NCI-H2196 treated with DMSO at 0.1 percent for 48 hours (cell line): Measurements from ENCODE around the gene SIGMAR1.
A peak's percentile ranks its signal among the peaks of the same experiment; 100 is the strongest.
"Not testable (repeated sequence)": the region's sequence is repeated elsewhere in the genome, so short reads cannot be mapped to it uniquely, and the experiment has no call there.

Source experiments
- DNase-seq: peaks from one replicate; lab custom pipeline; 2025; ENCODE audit not compliant: unreplicated experiment; lab: John Stamatoyannopoulos, UW

SIGMAR1 gene

DNA sequence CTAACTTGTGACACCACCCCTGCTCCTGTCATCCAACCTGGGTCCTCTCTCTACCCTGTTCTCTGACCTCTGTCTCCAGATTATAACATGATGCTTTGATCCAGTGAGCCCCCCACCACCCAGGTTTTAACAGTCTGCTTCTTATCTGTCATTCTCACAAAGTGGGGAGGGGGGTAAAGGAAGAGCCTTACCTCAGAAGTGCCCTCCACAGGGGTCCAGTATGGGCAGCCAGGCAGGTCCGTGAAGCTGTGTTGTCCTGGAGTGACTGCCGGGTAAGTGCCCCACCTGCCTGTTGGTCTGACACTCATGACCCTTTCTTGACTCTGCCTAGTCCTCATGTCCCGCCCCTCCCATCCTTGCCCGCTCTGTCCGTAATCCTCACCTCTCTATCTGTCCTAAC lies 17.8 kb upstream of the SIGMAR1 start:
- no peak for DNase-seq

DNA sequence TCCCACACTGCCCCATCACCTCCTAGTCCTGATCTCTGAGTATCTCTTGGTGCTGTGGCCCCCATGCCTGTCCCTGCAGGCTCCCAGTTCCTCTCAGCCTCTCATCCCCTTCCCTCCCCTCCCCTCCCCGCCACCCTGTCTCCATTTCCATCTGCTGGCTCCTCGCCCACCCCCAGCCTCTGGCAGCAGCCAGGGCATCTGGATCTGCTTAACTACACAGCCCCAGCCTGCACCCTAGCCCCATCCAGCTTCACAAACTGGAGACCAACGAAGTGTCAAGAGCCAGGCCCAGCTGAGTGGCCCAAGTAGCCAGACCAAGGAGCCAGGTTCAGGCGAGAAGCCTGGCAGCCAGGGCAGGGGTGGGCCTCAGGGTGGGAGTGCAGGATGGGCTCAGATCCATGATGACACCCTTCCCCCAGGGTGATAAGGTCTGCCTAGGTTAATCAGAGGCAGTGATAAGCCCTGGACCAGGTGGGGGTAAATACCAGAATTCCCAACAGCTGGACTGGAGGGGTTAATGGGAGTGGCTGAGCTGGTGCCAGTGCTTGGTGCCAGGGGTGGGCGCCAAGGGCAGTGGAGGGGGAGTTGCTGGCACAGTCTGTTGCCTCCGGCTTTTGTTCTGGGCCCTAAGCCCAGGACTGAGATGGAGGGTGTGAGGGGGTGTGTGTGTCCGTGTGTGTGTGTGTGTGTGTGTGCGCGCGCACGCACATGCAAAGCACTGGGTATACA lies 16.9 kb upstream of the SIGMAR1 start:
- peak; percentile 35 for DNase-seq

DNA sequence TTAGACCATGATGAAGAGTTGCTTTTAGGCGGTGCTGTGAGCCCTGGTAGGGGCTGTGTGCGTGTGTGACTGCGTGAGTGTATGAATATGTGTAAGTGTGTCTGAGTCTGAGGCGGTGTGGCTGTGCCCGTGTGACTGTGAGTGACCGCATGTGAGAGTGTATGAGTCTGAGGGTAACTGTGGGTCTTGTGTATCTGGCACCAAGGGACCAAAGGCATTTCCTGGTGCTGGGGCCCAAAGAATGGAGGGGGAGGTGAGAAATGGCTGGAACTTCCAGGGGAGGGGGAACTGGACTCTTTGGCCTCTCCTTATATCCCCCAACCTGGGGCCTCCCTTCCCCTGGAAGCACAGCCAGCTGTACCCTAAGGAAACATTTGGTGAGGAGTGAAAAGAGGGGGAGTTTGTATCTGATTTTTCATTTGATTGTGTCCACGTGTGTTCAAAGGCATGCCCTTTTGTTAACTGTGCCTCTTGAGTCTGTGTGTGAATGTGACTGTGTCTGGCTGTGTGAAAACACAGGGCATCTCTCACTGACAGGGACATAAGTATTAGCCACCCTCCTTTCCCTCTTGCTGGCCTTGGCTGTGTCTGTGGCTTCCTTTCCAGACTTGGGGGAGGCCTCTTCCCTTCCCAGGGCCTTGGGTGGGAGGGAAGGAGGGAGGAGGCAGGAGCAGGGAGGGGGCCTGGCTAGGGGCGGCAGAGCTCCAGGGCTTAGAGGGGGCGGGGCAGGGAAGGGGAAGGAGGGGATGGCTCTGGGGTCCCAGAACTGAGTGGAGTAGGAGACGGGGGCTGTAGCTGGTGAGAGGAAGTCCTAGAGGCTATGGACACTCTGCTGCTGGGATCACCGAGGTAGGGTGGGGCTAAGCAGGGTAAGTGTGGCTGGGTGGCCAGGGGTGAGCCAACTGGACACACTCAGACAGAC lies 15.8 kb upstream of the SIGMAR1 start:
- DNase-seq = no peak

DNA sequence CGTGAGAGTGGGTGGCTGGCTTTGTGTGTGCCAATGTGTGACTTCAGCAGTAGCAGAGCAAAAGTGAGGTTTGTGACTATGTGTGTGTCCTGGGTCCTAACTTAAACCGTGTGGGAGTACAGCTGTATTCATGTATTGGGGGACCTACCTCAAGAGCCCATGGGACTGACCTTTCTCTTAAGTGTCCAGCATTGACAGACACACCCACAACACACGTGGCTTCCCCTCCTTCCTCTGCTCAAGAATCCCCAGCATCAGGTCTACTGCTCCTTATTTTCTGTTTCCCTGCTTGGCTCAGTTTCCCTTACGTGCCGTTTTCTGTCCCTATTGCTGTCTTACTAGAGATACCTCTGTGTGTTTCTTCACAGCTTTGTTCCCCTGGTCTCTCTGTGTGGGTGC lies 15.0 kb upstream of the SIGMAR1 start:
- no peak for DNase-seq

DNA sequence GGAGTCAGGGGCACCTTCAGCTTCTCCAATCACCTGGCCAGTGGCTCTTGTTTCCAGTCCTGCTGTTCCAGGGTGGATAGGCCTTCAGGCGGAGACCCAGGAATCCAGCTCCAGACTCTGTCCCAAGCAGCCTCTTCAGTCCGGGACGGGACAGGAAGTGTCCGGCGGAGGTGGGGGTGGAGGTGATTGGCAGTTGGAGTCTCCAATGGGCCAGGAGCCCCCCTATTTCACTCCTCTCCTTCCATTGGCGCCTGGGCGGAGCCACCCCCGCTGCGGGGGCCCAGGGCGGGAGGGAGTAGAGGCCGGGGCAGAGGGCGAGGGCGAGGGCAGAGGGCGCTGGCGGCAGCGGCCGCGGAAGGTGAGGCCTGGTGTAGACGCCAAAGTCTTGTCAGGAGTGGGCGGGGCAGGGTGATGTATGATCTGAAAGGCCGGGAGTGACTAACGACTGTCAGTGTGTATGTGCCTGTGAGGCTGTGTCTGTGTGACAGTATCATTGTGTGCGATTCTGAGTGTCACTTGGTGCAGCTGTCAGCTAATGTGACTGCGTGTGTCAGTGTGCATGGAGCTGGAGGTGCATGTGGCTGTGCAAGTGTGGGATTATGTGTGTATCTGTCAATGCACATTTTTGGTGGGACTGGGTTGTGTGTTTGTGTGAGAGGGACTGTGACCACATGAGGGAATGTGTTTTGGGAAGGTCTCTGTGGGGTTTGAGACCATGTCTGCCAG lies 14.5 kb upstream of the SIGMAR1 start, which contains the start of gene IL11RA:
Gene IL11RA (plus strand): TSS at position 310 of the 726 bp plus-strand sequence. CDS start 3,033 bp downstream, outside the sequence.
- DNase-seq = no peak

DNA sequence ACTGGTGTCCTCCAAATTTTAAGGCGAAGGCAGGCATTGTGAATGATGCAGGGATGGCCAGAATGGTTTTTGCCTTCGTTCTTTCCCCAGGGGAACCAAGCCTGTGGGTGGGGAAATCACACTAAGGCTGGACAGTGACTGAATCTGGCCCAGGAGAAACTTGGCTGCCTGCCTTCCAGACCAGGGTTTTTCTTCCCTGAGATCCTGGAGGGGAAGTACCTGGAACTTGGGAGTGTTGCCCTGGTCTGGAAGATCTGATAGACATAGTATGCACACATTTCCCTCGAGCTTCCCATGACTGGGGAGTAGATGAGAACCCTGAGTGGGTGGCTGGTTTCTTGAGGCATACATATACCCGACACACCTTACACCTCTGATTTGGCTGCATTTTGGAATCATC lies 13.7 kb upstream of the SIGMAR1 start:
- DNase-seq = no peak

DNA sequence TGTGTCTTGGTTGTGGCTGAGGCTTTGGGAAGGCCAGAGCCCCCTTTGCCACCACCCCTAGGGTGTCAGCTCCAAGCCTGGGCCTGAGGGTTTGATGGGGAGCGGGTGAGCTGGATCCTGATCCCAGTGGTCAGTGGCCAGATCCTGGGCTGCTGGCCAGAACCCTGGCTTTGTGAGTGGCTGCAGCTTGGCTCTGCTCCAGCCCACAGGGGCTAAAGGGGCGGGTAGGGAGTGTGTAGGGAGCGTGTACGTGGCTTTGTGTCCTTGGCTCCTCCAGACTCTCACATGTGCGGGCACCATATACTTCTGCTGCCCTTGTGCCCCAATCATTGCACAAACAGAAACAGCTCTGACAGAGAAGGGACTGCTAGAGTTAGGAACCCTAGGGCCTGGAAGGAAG lies 13.2 kb upstream of the SIGMAR1 start:
- DNase-seq = no peak

DNA sequence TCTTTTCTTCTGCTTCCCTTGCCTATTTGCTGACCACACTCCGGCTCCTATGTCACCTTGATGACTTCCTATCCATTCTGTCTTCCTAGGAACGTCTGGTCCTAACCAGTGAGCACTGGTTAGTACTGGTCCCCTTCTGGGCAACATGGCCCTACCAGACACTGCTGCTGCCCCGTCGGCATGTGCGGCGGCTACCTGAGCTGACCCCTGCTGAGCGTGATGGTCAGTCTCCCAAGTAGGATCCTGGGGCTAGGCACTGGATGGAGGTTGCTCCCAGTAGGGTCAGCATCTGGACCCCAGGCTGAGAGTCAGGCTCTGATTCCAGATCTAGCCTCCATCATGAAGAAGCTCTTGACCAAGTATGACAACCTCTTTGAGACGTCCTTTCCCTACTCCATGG lies 11.1 kb upstream of the SIGMAR1 start:
- DNase-seq = no peak

DNA sequence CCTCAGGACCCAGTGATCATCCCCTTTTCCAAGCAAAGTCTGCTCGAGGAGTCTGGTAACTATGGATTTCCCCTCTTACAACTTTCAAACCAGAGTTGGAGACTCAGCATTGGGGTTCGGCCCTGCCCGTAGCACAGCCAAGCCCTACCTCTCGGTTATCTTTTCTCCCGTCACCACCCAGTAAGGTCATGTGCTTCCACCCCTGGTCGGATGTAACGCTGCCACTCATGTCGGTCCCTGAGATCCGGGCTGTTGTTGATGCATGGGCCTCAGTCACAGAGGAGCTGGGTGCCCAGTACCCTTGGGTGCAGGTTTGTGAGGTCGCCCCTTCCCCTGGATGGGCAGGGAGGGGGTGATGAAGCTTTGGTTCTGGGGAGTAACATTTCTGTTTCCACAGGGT lies 10.1 kb upstream of the SIGMAR1 start:
- DNase-seq = no peak

DNA sequence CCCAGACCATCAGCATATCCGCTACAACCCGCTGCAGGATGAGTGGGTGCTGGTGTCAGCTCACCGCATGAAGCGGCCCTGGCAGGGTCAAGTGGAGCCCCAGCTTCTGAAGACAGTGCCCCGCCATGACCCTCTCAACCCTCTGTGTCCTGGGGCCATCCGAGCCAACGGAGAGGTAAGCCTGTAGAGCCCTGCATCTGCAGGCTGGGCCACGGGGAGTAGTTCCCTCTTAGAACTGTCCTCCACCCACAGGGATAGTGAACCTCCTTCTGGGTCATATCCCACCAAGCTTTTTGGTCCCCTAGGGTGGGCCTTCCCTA lies 9.5 kb upstream of the SIGMAR1 start:
- DNase-seq = no peak

DNA sequence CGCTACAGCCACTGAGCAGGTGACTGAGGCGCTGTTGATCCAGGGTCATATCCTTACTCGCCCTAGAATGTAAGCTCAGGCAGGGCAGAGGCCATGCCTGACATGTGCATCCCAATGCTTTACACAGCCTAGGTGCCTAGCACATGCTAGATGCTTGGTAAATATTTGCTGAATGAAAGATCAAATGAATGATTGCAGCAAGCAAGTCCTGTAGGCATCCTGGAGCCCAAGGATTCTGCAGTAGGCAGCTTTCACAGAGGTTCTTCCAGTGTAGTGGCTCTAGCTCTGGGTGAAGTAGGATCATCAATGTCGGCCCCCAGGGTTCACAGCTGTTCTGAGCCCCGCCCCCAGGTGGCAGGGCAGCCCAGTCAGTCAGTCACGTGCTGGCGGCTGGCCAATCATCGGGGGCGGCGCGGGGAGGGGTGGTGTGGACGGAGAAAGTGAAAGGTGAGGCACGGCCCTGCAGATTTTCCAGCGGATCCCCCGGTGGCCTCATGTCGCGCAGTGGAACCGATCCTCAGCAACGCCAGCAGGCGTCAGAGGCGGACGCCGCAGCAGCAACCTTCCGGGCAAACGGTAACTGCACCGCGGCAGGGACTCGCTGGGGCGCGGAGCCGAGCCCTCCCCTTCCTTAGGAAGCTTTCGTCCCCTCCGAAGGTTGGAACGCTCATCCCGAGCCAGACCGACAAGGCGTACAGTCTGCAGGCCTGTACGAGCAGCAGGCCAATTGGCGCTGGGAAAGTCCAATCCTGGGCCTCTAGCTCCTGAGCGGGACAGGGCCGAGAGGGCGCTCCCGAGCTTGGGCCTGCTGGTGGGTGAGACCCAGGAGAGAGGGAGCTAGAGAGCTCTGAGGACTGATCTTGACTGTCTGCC lies 8.9 kb upstream of the SIGMAR1 start, which contains the start of gene GALT:
Gene GALT (plus strand): TSS at position 465 of the 873 bp plus-strand sequence. CDS start 30 bp downstream, at position 495.
- DNase-seq = peak; percentile 77

DNA sequence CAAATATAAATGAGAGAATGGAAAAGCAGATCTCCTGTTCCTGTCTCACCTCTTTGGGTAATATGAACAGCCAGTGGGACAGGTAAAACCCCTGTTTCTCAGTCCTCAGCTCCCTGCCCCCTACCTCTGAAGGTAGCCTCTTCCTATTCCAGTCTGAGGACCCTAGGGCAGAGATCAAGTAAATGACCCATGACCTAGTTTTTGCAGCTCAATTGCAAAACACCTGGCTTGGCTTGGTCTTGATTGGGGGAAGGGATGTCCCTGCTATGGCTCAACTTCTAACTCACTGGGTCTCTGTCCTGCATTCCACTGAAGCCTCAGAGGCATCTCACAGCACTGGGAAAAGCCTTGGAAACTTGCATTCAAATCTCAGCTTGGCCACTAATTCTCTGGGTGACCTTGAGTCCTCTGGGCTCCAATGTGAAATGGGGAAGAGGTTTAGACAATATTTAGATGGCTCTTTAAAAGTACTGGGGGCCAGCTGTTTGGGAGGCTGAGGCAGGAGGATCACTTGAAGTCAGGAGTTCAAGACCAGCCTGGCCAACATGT lies 7.3 kb upstream of the SIGMAR1 start:
- no peak for DNase-seq

DNA sequence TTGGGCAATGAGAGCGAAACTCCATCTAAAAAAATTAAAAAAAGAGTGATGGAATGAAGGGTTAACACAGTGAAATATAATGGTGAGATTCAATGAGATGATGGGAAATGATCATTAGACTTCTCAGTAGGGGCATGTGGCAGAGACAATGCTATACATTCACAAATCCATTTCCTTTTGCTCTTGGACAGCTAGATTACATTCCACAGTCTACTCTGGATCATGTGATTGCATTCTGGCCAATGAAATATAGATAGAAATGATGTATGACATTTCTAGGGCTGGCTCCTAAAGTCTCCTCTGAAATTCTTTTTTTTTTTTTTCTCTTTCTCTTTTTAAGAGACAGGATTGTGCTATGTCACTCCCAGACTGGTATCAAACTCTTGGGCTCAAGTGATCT lies 5.1 kb upstream of the SIGMAR1 start:
- DNase-seq = no peak

DNA sequence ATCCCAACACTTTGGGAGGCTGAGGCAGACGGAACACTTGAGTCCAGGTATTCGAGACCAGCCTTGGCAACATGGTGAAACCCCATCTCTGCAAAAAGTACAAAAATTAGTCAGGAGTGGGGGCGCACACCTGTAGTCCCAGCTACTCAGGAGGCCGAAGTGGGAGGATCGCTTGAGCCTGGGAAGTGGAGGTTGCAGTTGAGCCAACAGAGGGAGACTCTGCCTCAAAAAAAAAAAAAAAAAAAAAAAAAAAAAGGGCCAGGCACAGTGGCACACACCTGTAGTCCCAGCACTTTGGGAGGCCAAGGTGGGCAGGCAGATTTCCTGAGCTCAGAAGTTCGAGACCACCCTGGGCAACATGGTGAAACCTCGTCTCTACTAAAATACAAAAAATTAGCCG lies 1.7 kb upstream of the SIGMAR1 start:
- not testable (repeated sequence) for DNase-seq

DNA sequence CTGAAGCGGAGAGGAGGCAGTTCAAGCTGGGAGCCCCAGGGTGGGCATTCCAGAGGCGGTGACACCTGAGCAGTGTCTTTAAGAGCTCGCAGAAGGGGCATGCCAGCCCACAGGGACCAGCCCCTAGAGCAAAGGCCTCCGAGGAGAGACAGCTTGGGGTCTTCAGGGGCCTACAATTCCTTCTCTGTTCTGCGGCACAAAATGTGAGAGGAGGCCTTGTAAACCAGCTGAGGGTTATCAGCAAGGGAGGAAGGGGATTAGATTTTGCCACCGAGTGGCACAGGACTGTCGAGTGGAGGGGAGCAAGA lies 505 bp upstream of the SIGMAR1 start:
- DNase-seq = no peak

DNA sequence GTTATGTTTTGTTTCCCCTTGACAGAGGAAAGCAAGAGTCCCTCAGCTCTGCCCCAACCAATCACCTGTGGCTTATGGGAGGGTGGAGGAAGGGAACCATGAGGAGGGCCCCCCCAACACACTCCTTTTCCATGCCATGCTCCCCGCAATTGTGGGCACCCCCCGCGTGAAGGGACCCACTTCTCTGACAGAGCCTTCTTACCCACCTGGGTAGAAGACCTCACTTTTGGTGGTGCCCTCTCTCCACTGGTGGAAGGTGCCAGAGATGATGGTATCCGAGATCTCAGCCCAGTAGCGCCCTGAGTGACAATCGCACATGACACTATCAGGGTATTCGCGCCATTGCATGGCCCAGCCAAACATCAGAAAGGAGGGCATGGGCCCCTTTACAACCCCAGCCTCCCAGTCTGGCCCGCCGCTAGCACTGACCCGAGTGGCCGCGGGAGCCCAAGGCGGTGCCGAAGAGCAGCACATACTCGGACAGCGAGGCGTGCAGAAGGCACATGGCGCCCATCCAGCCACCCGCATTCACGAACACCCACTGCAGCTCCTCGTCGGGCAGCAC lies 714 bp downstream of the SIGMAR1 start:
- DNase-seq = no peak

DNA sequence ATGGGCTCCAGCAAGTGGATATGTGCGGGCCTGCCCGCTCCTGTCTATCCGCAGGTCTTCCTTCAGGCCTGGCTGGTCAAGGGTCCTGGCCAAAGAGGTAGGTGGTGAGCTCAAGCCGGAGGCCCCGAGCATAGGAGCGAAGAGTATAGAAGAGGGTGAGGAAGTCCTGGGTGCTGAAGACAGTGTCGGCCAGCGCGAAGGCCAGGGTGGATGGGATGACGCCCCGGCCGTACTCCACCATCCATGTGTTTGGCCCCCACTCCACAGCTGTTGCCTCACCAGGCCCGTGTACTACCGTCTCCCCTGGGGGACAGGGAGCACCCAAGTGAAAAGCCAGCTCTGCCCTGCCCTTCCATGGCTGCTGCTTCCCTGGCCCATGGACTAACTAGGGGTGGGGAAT lies 2.0 kb downstream of the SIGMAR1 start:
- no peak for DNase-seq

DNA sequence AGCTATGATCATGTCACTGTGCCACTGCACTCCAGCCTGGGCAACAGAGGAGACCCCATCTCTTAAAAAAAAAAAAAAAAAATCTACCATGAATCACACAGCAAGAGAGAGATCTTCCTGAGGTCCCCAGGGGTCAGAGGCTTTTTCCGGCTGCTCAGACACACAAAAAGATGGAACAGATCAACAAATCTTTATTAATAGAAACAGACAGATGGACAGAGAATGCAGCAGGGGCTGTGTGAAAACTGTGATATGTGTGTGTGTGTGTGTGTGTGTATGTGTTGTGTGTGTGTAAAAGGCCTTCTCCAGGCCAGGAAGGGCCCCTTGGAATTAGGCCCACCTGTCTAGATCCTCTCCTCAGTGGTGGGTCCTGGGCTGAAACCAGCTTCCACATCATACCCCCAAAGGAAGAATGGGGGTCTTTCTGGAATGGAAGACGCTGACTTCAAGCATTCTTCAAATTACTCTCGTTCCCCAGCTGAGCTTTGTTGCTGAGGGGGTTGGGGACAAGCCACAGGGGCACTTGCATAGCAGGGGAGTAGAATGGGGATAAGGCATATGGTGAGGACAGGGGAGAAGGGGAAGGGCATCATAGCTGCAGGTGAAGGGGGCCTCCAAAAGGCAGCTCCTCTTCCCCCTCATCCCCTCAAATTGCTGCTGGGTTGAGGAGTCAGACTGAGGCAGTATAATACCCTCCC lies 2.9 kb downstream of the SIGMAR1 start:
- no peak for DNase-seq

DNA sequence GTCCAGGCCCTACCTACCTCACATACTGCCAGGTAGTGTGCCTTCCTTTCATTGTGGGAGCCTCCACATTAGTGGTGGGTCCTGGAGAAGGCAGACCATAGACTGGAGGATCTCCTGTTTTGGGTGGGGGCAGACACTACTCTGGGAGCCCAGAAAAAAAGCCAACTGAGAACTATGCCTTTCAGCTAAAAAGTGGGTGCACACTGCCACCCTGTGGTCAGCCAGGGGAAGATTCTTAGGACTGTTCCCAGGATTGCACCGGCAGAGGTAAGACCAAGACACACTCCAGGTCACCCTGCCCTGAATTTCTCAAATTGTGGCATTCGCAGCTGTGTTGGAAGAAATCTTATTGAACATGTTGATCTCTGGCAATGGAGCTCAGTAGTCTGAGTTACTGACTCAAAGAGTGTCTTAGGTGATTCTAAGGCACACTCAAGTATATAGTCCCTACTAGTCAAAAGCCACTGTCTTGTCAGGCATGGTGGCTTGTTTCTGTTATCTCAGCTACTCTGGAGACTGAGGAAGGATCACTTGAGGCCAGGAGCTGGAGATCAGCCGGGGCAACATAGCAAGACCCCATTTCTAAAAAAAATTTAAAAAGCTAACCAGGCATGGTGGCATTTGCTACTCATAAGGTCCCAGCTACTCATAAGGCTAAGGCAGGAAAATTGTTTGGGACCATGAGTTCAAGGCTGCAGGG lies 3.6 kb downstream of the SIGMAR1 start:
- DNase-seq = peak; percentile 51
